NCI-H146 (cell line): ENCODE results near the gene LPA.
"Not testable (repeated sequence)": the region's sequence is repeated elsewhere in the genome, so short reads cannot be mapped to it uniquely, and the experiment has no call there.

Experiments
- DNase-seq: peaks from one replicate; lab custom pipeline; 2025; lab: John Stamatoyannopoulos, UW

LPA gene

GRCh38 chr6:160661216-160661615 is 2.9 kb downstream of the LPA start:
- no peak for DNase-seq

- DNase-seq: no peak
These were observed 4.5 kb downstream of the LPA start for GRCh38 chr6:160659562-160659961.

GRCh38 chr6:160634706-160635105 is 29.4 kb downstream of the LPA start:
- no peak for DNase-seq

GRCh38 chr6:160595838-160596832 is 67.9 kb downstream of the LPA start:
- no peak for DNase-seq

GRCh38 chr6:160595297-160595696 is 68.8 kb downstream of the LPA start:
- DNase-seq: not testable (repeated sequence)

GRCh38 chr6:160586374-160586773 is 77.7 kb downstream of the LPA start:
- no peak for DNase-seq

- DNase-seq: no peak
These were observed 80.3 kb downstream of the LPA start for GRCh38 chr6:160583794-160584193.

- no peak for DNase-seq
These were observed 82.7 kb downstream of the LPA start for GRCh38 chr6:160581406-160581805.

- DNase-seq: not testable (repeated sequence)
These were observed 85.6 kb downstream of the LPA start for GRCh38 chr6:160578515-160578914.

- no peak for DNase-seq
These were observed 90.1 kb downstream of the LPA start for GRCh38 chr6:160573943-160574342.

- DNase-seq: not testable (repeated sequence)
These were observed 92.9 kb downstream of the LPA start for GRCh38 chr6:160571201-160571600.

GRCh38 chr6:160544802-160545201 is 119.3 kb downstream of the LPA start:
- DNase-seq: no peak

GRCh38 chr6:160535270-160535669 is 128.8 kb downstream of the LPA start:
- DNase-seq: no peak

GRCh38 chr6:160534050-160534696 is 129.9 kb downstream of the LPA start:
- DNase-seq: peak; percentile 29

GRCh38 chr6:160532315-160532714 is 131.8 kb downstream of the LPA start:
- no peak for DNase-seq

- no peak for DNase-seq
These were observed 132.2 kb downstream of the LPA start for GRCh38 chr6:160531826-160532225.

GRCh38 chr6:160529524-160529923 is 134.6 kb downstream of the LPA start:
- not testable (repeated sequence) for DNase-seq

- DNase-seq: no peak
These were observed 140.9 kb downstream of the LPA start for GRCh38 chr6:160523223-160523622.

GRCh38 chr6:160520043-160520904 is 143.8 kb downstream of the LPA start:
- DNase-seq: peak; percentile 60

GRCh38 chr6:160519603-160520042 is 144.5 kb downstream of the LPA start:
- DNase-seq: no peak

GRCh38 chr6:160519133-160519532 is 144.9 kb downstream of the LPA start:
- DNase-seq: no peak

GRCh38 chr6:160513836-160514235 is 150.2 kb downstream of the LPA start:
- no peak for DNase-seq
